GM11168 (cell line): ENCODE data around the gene UTS2.

Source experiments
- in situ Hi-C: fragments of 300-500 bp; cut with MboI; formaldehyde crosslinking; loops from one replicate; pipeline ENCODE4 v1.12.0; 2022; ENCODE audit warnings: low sequenced_read_pairs; ENCODE audit not compliant: unreplicated experiment

The UTS2 gene

GRCh38 chr1:7824701-7825100 is 28.2 kb downstream of the UTS2 start:
- in situ Hi-C loops, result no loop called here

- in situ Hi-C loops, result no loop called here
These were observed 31.6 kb downstream of the UTS2 start for GRCh38 chr1:7821282-7821681.

- in situ Hi-C loops, result no loop called here
These were observed 39.0 kb downstream of the UTS2 start for GRCh38 chr1:7813677-7814373.

GRCh38 chr1:7811476-7811875 is 41.4 kb downstream of the UTS2 start:
- in situ Hi-C loops, result no loop called here

- in situ Hi-C loops, result no loop called here
These were observed 42.5 kb downstream of the UTS2 start for GRCh38 chr1:7810395-7810794.

GRCh38 chr1:7809742-7810141 is 43.1 kb downstream of the UTS2 start:
- in situ Hi-C loops, result loop anchor here (5.0 kb wide), 1 partner anchor 93 kb away; no protein-coding TSS in a partner anchor

- in situ Hi-C loops, result loop anchor here (5.0 kb wide), 1 partner anchor 94 kb away; no protein-coding TSS in a partner anchor
These were observed 44.5 kb downstream of the UTS2 start for GRCh38 chr1:7808253-7808844.

- in situ Hi-C loops, result loop anchor here (5.0 kb wide), 1 partner anchor 97 kb away; no protein-coding TSS in a partner anchor
These were observed 47.4 kb downstream of the UTS2 start for GRCh38 chr1:7805460-7805859.
